HepG2 (cell line): ENCODE results near the gene CAPN15.

Experiments
- CHCHD3 ChIP-seq: sonication (generic); formaldehyde crosslinking; IDR thresholded peaks from 2 replicates; pipeline ENCODE4 v1.8.0; 2022; ENCODE audit warnings: mild to moderate bottlenecking, missing genetic modification reagents, moderate library complexity
- HNRNPLL ChIP-seq: fragments of 200-400 bp; formaldehyde crosslinking; IDR thresholded peaks from 2 replicates; pipeline ENCODE4 v1.6.1; 2017; ENCODE audit warnings: mild to moderate bottlenecking, low read depth, low read length; ENCODE audit not compliant: poor library complexity, severe bottlenecking
- JARID2 ChIP-seq: sonication (generic); formaldehyde crosslinking; IDR thresholded peaks from 2 replicates; pipeline ENCODE4 v1.8.1; 2023; ENCODE audit warnings: missing genetic modification reagents, inconsistent platforms; ENCODE audit not compliant: insufficient replicate concordance
- KLF16 ChIP-seq, 2 experiments: sonication (generic) in 1 of 2; formaldehyde crosslinking in 1 of 2; IDR thresholded peaks; 2 replicates each; pipeline versions ENCODE4 v1.6.1 to v1.8.0; 2016 to 2023; ENCODE audit warnings: missing genetic modification reagents in 2 of 2, missing compliant biosample characterization in 1 of 2
- SMARCE1 ChIP-seq: fragments of 450-650 bp; IDR thresholded peaks from 2 replicates; pipeline ENCODE4 v1.6.1; 2017; ENCODE audit warnings: borderline replicate concordance
- ZNF207 ChIP-seq: fragments of 450-650 bp; IDR thresholded peaks from 2 replicates; pipeline ENCODE4 v1.6.1; 2016; ENCODE audit warnings: antibody characterized with exemption, borderline replicate concordance
- ZNF350 ChIP-seq: sonication (generic); formaldehyde crosslinking; IDR thresholded peaks from 2 replicates; pipeline ENCODE4 v1.4.0; 2020; ENCODE audit warnings: mild to moderate bottlenecking, low read depth, missing genetic modification reagents, borderline replicate concordance
- TF ChIP-seq, protein P1 (sequence below): sonication (generic); formaldehyde crosslinking; IDR thresholded peaks from 2 replicates; pipeline ENCODE4 v1.5.1; 2020; ENCODE audit warnings: missing genetic modification reagents, mild to moderate bottlenecking, borderline replicate concordance

DNA sequence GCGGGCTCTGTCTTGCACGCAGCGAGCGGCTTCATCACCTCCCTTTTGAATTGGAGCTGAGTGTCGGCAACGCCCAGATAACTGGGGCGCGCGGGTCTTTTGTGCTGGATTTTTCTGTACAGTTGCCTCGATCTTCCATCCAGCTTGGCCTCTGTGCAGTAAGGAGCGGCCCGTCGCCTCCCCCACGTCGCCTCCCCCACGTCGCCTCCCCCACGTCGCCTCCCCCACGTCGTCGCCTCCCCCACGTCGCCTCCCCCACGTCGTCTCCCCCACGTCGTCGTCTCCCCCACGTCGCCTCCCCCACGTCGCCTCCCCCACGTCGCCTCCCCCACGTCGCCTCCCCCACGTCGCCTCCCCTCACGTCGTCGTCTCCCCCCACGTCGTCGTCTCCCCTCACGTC is 17.0 kb downstream of the CAPN15 start:
- TF ChIP-seq ZNF350 (CRISPR knock-in tag) (no peak), CHCHD3 (CRISPR knock-in tag) (no peak), JARID2 (CRISPR knock-in tag) (no peak), KLF16 (CRISPR knock-in tag; IDR thresholded peaks at IDR 0.05) (no peak), ZNF207 (no peak), HNRNPLL (no peak), SMARCE1 (no peak)
- TF ChIP-seq, protein P1, sequence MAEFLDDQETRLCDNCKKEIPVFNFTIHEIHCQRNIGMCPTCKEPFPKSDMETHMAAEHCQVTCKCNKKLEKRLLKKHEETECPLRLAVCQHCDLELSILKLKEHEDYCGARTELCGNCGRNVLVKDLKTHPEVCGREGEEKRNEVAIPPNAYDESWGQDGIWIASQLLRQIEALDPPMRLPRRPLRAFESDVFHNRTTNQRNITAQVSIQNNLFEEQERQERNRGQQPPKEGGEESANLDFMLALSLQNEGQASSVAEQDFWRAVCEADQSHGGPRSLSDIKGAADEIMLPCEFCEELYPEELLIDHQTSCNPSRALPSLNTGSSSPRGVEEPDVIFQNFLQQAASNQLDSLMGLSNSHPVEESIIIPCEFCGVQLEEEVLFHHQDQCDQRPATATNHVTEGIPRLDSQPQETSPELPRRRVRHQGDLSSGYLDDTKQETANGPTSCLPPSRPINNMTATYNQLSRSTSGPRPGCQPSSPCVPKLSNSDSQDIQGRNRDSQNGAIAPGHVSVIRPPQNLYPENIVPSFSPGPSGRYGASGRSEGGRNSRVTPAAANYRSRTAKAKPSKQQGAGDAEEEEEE (CRISPR knock-in tag): no peak
